Measurements from ENCODE around the gene SNAP47. TPM values are rescaled to one million over a fixed set of nuclear protein-coding genes. Genes with fewer than 3 reads are reported as not detected.

The SNAP47 gene
- total RNA-seq, 4 donors from 2014 or later: 25.7 to 71.0 (median 38.4) TPM

DNA sequence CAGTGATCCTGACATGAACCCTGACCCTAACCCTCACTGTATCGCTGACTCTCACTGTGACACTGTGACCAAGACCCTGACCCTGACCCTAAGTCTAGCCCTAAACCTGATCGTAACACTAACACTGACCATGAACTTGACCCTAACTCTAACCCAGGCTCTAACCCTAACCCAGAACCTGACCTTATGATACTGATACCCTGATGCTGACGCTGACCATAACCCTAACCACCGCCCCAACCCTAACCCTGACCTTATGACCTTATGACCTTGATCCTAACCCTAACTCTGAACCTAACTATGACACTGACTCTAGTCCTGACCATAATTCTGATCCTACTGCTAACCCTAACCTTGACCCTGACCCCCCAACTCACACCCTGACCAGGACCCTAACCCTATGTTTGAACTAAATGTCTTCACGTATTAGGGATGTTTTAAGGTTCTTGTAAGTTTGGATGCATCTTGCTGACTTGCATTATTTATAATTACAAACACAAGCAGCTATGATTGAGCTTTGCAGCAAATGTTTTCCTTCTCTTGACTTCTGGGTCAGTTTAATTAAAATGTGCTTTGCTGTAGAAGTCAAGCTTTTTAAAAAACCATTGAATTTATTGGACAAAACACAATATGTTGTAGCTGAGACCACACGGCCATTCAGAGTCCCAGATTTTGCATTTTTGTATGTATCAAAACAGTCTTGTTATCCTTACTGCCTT lies 56.3 kb downstream of the SNAP47 start:
- TF ChIP-seq POLR2A (IDR thresholded peaks at IDR 0.05): no peak
- TF ChIP-seq, protein P1, sequence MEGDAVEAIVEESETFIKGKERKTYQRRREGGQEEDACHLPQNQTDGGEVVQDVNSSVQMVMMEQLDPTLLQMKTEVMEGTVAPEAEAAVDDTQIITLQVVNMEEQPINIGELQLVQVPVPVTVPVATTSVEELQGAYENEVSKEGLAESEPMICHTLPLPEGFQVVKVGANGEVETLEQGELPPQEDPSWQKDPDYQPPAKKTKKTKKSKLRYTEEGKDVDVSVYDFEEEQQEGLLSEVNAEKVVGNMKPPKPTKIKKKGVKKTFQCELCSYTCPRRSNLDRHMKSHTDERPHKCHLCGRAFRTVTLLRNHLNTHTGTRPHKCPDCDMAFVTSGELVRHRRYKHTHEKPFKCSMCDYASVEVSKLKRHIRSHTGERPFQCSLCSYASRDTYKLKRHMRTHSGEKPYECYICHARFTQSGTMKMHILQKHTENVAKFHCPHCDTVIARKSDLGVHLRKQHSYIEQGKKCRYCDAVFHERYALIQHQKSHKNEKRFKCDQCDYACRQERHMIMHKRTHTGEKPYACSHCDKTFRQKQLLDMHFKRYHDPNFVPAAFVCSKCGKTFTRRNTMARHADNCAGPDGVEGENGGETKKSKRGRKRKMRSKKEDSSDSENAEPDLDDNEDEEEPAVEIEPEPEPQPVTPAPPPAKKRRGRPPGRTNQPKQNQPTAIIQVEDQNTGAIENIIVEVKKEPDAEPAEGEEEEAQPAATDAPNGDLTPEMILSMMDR (IDR thresholded peaks at IDR 0.05): no peak
- H3K9me3 ChIP-seq: no peaks in the 10 kb centered on the region
- DNase-seq: no peak

DNA sequence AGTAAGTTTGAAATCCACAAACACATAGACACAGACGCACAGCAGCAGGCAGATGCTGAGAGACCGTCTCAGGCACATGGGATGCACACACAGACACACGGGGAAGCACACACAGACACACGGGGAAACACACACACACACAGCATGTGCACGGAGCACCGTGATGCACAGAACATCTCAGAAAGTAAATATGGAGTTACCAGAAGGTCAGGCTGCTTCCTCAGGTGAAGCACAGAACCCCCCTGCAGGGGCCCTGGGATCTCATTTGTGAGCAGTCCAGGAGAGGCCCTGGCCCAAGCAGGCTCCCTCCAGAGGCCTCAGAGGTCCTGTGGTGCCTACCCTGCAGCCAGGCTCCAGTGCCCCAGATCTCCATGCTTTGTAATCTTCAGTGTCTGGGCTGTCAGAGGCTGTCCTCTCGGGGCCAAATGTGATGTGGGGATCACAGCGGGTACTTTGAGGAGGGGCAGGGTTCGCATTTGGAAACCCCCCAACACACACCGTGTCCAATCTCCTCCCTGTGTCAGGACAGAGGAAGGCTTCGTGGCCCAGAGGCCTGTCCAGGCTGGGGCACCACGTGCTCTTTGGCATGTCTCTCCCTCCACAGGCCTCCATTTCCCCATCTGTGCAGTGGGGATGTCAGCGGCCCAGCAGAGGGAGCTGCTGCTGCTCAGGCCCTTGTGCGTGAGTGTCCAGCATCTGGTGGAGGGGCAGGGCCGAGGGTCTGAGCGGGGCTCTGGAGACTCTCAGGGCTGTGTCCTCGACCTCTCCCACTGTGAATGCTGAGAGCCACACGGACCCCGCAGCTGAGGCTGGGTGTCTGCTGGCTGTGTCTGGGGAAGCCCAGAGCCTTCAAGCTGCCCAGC lies 57.2 kb downstream of the SNAP47 start:
- no peak for DNase-seq
- Histone ChIP-seq H3K4me1 (peaks cover 0 to 15% (median 2%) of the 10 kb centered on the region in 4 donors), H3K36me3 (no peaks in the 10 kb centered on the region), H3K4me3 (no peak overlapping the region), H3K27ac (no peak overlapping the region), H3K9me3 (no peaks in the 10 kb centered on the region), H3K27me3 (no peaks in the 10 kb centered on the region)
- TF ChIP-seq, protein P1 (IDR thresholded peaks at IDR 0.05): no peak
- no peak for TF ChIP-seq POLR2A (IDR thresholded peaks at IDR 0.05)

More for the DNA sequence above, 56.3 kb downstream of the SNAP47 start:
- H3K4me1 ChIP-seq: peaks cover 0 to 24% (median 10%) of the 10 kb centered on the region in 4 donors
- H3K27ac ChIP-seq: no peak overlapping the region
- H3K36me3 ChIP-seq: no peaks in the 10 kb centered on the region
- no peaks in the 10 kb centered on the region for H3K27me3 ChIP-seq
- no peak overlapping the region for H3K4me3 ChIP-seq

DNA sequence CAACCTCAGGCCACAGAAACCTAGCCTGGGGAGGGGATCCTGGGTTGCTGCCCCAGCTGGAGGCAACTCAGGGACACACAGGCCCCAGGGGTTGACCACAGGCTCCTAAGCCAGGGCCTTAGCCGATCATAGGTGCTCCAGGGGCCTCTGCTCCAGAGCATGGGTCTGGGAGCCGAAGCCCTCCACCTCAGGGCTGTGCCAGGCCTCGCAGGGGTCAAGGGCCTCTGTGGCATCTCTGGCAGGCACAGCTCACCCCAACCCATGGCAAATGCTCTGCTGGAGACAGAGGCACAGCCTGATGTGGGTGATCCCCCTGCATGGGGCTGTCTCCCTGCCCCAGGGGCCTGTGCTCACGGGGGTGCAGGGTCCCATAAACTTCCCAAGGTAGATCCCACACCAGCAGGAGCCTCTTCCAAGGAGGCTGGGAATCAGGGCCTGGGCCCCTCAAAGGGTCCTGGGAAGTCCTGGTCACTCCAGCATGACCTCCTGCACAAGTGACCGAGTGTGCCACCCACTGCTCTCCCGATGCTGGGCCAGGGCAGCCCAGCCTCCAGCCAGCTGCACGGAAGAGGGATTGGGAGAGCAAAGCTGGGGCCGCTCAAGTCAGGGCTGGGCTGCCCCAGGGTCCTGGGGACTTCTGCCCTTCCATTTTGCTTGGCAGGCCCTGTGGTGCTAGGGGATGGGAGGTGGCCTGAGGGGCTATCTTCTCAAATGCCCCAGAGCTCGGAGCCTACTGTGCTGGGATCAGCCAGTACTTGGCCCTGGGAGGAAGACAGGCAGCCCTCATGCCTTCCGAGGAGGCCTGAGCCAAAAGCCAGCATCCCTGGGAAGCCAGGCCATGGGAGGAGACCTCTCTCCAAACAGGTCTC lies 58.1 kb downstream of the SNAP47 start:
- H3K4me3 ChIP-seq: no peak overlapping the region
- peak overlapping the region in 1 of 4 donors; percentile 17 for H3K27ac ChIP-seq
- peaks cover 0 to 13% (median 0%) of the 10 kb centered on the region in 4 donors for H3K4me1 ChIP-seq
- TF ChIP-seq, protein P1 (IDR thresholded peaks at IDR 0.05): no peak
- TF ChIP-seq POLR2A (IDR thresholded peaks at IDR 0.05): no peak
- no peaks in the 10 kb centered on the region for H3K36me3 ChIP-seq
- no peaks in the 10 kb centered on the region for H3K27me3 ChIP-seq
- DNase-seq: no peak
- H3K9me3 ChIP-seq: no peaks in the 10 kb centered on the region

DNA sequence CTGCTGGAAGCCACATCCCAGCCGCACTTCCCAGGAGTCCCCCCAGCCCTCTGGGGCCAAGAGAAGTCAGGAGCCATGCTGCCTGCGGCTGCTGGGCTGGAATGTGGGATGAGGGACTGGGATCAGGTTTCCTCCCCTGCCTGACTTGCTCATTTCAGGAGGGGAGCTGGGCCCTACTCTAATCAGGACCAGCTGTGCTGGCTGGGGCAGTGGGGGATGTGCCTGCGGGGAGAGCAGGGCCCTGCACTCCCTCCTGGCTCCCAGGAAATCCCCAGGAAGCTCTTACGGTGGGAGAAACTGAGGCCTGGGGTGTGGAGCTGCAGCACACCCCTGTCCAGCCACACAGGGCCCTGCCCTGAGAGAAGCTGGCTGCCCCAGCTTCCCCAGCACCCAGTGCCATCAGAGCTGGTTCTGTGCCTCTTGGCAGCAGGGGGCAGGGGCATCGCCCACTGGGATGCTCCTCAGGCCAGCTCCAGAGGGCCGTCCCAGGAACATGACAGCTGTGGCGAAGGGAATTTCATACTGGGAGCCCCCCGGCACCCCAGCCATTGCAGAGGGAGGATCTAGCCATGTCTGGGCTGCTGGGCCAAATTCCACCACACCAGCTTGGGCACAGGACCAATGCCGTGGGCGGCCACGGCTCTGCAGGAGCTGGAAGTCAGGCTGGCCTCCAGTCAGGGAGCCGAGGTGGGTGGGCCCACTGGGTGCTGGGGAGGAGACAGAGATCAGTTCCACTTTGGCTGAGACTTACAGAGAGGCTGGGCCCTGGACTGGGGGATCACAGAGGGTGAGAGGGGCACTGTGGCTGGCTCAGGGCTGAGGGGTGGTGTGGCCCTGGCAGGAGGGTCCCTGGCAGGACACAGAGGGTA lies 58.9 kb downstream of the SNAP47 start:
- no peak for TF ChIP-seq POLR2A (IDR thresholded peaks at IDR 0.05)
- TF ChIP-seq, protein P1 (IDR thresholded peaks at IDR 0.05): no peak
- peak overlapping the region in 1 of 4 donors; percentile 38 for H3K27ac ChIP-seq
- H3K4me1 ChIP-seq: peaks cover 0 to 6% (median 0%) of the 10 kb centered on the region in 4 donors
- H3K4me3 ChIP-seq: no peak overlapping the region
- H3K36me3 ChIP-seq: no peaks in the 10 kb centered on the region
- no peaks in the 10 kb centered on the region for H3K27me3 ChIP-seq
- no peak for DNase-seq
- no peaks in the 10 kb centered on the region for H3K9me3 ChIP-seq
